DOHH2 (cell line): ENCODE measurements around the gene VSIG10L2.

Source experiments
- H3F3A ChIP-seq: fragments of 200-600 bp; sonication (generic), shearing (Covaris generic); 2 replicates; pipeline ENCODE4 v1.6.0; 2016; ENCODE audit warnings: antibody characterized with exemption, mild to moderate bottlenecking; ENCODE audit not compliant: control insufficient read depth, insufficient read depth
- H3K27ac ChIP-seq: fragments of 200-600 bp; sonication (generic); 2 replicates; pipeline ENCODE4 v1.5.1; 2014; ENCODE audit warnings: low read depth, mild to moderate bottlenecking, low read length, moderate library complexity
- H3K27me3 ChIP-seq: fragments of 200-600 bp; sonication (generic); 2 replicates; pipeline ENCODE4 v1.6.1; 2014; ENCODE audit warnings: mild to moderate bottlenecking, low read length, mixed read lengths; ENCODE audit not compliant: control insufficient read depth
- H3K36me3 ChIP-seq: fragments of 200-600 bp; sonication (generic); 2 replicates; pipeline ENCODE4 v1.6.1; 2014; ENCODE audit warnings: mild to moderate bottlenecking, low read length, moderate library complexity, mixed read lengths; ENCODE audit not compliant: control insufficient read depth
- H3K4me1 ChIP-seq: fragments of 200-600 bp; sonication (generic); 2 replicates; pipeline ENCODE4 v1.6.1; 2014; ENCODE audit warnings: mild to moderate bottlenecking, low read length, mixed read lengths; ENCODE audit not compliant: control insufficient read depth
- H3K4me2 ChIP-seq: fragments of 200-600 bp; sonication (generic); 2 replicates; pipeline ENCODE4 v1.6.0; 2014; ENCODE audit warnings: mild to moderate bottlenecking, low read length, moderate library complexity
- H3K4me3 ChIP-seq: fragments of 200-600 bp; sonication (generic); 2 replicates; pipeline ENCODE4 v1.5.1; 2014; ENCODE audit warnings: mild to moderate bottlenecking, low read length, mixed read lengths
- H3K79me2 ChIP-seq: fragments of 200-600 bp; sonication (generic); 2 replicates; pipeline ENCODE4 v1.6.1; 2014; ENCODE audit warnings: mild to moderate bottlenecking, low read length, mixed read lengths; ENCODE audit not compliant: control insufficient read depth
- H3K9me2 ChIP-seq: fragments of 200-600 bp; sonication (generic); replicated peaks from 2 replicates; pipeline ENCODE4 v1.6.1; 2014; ENCODE audit warnings: mild to moderate bottlenecking, low read length, mixed read lengths; ENCODE audit not compliant: control insufficient read depth
- H3K9me3 ChIP-seq: fragments of 200-600 bp; sonication (generic); 2 replicates; pipeline ENCODE4 v1.6.1; 2014; ENCODE audit warnings: antibody characterized with exemption, low read length, mixed read lengths; ENCODE audit not compliant: control insufficient read depth, insufficient read depth
- H4K20me1 ChIP-seq: fragments of 200-600 bp; sonication (generic); 2 replicates; pipeline ENCODE4 v1.6.0; 2014; ENCODE audit warnings: low read depth, mild to moderate bottlenecking, antibody characterized with exemption, low read length, moderate library complexity; ENCODE audit not compliant: control insufficient read depth, insufficient read depth
- EZH2phosphoT487 ChIP-seq: fragments of 200-600 bp; sonication (generic); IDR thresholded peaks from 2 replicates; pipeline ENCODE4 v1.6.1; 2017; ENCODE audit warnings: borderline replicate concordance, mild to moderate bottlenecking, antibody characterized with exemption, low read length, moderate library complexity, mixed read lengths
- TF ChIP-seq, protein P1 (sequence below): fragments of 200-600 bp; sonication (generic); IDR thresholded peaks from one replicate; pipeline ENCODE4 v1.5.1; 2014; ENCODE audit warnings: antibody characterized with exemption, mild to moderate bottlenecking, low read depth, low read length; ENCODE audit not compliant: poor library complexity, severe bottlenecking

The VSIG10L2 gene

DNA sequence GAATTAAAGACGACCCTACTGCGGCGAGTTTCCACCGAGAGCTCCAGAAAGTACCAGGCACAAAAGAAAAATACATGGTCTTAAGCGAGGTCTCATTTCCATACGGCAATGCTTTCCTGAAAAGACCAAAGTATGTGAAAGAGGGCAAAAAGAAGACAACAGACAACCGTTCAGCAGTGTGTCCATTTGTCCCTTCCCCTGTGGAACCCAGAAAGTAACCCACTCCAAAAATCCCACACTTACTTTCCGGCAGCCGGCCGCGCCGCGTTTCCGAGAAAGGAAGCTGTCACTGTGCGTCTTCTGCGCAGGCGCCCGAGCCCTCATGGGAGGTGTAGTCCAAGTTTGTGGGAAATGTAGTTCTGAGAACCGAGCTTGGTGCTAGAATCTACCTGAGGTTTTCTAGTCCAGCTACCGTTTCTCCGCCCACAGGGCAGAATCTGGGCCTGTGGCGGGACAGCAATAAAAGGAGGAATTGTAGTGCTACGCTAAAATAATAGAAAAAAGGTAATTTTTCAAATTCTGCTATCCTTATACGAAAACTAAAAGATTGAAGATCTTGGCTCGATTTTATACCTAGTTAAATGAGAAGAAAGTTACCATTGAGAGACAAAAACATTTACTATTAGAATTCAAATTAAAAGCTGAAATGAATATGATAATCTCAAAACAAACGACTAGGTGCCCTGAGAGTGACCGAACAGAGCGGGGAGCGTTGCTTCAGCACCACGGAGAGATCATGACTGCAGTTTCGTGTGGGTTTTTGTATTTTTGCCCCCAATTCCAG, 42.7 kb upstream of the VSIG10L2 start, which contains the start of gene PUS3:
TSS of gene PUS3 (minus strand) at position 280 of the 784 bp plus-strand sequence. CDS start 6,922 bp downstream, outside the sequence.
- Histone ChIP-seq H4K20me1 (no peaks in the 10 kb centered on the region; the same call in 1 of the 2 replicates), H3K27ac (no peak within 1 kb of the TSS)

DNA sequence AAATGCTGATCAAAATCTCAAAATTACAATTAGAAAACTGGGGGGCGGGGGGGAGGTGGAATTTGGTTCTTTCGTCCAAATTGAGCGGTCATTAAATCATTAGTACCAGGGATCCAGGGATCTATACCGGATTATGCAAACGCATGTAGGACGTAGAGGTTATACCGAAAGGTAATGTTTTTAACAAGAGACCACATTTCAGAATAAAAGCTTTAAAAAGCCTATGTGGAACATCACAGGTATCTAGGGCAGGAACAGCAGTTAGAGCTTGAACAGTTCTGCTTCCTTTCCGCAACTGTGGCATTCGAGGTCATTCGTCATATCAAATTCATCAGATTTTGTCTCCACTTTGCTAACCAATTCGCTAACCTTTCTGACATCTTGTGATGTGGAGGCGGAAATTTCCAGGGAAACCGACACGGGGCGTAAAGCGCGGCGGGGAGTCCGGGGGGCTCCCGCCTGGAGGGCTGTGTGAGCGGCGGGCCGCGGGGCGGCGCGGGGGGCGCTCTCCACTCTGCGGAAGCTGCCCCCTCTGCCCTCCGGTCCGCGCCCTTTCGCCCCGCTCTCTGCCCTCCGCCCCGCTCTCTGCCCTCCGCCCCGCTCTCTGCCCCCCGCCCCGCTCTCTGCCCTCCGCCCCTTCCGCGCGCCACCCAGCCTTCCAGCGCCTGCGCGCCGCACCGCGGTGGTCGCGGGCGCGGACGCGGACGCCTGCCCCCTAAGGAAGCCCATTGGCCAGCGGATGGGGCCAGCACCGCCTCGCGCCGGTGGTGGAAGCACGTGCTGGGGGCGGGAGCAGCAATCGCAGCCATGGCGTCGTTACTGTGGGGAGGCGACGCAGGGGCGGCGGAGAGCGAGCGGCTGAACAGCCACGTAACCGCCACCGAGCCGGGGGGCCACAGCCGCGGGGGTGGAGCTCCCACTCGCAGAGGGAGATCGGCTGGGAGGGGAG, 41.9 kb upstream of the VSIG10L2 start, which contains the start of gene DDX25:
TSS of gene DDX25 (plus strand) at position 798 of the 949 bp plus-strand sequence. CDS start at position 808, 10 bp downstream.
- TF ChIP-seq, protein P1, sequence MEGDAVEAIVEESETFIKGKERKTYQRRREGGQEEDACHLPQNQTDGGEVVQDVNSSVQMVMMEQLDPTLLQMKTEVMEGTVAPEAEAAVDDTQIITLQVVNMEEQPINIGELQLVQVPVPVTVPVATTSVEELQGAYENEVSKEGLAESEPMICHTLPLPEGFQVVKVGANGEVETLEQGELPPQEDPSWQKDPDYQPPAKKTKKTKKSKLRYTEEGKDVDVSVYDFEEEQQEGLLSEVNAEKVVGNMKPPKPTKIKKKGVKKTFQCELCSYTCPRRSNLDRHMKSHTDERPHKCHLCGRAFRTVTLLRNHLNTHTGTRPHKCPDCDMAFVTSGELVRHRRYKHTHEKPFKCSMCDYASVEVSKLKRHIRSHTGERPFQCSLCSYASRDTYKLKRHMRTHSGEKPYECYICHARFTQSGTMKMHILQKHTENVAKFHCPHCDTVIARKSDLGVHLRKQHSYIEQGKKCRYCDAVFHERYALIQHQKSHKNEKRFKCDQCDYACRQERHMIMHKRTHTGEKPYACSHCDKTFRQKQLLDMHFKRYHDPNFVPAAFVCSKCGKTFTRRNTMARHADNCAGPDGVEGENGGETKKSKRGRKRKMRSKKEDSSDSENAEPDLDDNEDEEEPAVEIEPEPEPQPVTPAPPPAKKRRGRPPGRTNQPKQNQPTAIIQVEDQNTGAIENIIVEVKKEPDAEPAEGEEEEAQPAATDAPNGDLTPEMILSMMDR, result no peak
- TF ChIP-seq EZH2phosphoT487, result no peak
- no peak within 1 kb of the TSS for H3K27ac ChIP-seq
- no peaks in the 10 kb centered on the region for H3F3A ChIP-seq
- H3K4me1 ChIP-seq, result peaks cover 13% of the 10 kb centered on the region
- peaks cover 23% of the 10 kb centered on the region for H3K36me3 ChIP-seq
- H3K27me3 ChIP-seq, result peaks cover 3% of the 10 kb centered on the region; the same call in 1 of the 2 replicates
- no peaks in the 10 kb centered on the region for H3K9me2 ChIP-seq
- peak within 1 kb of the TSS; percentile 94 for H3K4me3 ChIP-seq
- H3K9me3 ChIP-seq, result no peaks in the 10 kb centered on the region
- H3K79me2 ChIP-seq, result peaks cover 34% of the 10 kb centered on the region
- H4K20me1 ChIP-seq, result no peaks in the 10 kb centered on the region; the same call in 1 of the 2 replicates
- peak within 1 kb of the TSS; percentile 73 for H3K4me2 ChIP-seq

More for the DNA sequence above, 42.7 kb upstream of the VSIG10L2 start, which contains the start of gene PUS3:
- peak within 1 kb of the TSS; percentile 94 for H3K4me3 ChIP-seq
- H3K4me2 ChIP-seq, result peak within 1 kb of the TSS; percentile 73
- no peaks in the 10 kb centered on the region for H3F3A ChIP-seq
- peaks cover 26% of the 10 kb centered on the region for H3K36me3 ChIP-seq
- peaks cover 40% of the 10 kb centered on the region for H3K79me2 ChIP-seq
- H3K27me3 ChIP-seq, result no peaks in the 10 kb centered on the region
- H3K9me2 ChIP-seq, result no peaks in the 10 kb centered on the region
- no peaks in the 10 kb centered on the region for H3K9me3 ChIP-seq
- peaks cover 13% of the 10 kb centered on the region for H3K4me1 ChIP-seq
- no peak for TF ChIP-seq EZH2phosphoT487
- TF ChIP-seq, protein P1, result no peak

DNA sequence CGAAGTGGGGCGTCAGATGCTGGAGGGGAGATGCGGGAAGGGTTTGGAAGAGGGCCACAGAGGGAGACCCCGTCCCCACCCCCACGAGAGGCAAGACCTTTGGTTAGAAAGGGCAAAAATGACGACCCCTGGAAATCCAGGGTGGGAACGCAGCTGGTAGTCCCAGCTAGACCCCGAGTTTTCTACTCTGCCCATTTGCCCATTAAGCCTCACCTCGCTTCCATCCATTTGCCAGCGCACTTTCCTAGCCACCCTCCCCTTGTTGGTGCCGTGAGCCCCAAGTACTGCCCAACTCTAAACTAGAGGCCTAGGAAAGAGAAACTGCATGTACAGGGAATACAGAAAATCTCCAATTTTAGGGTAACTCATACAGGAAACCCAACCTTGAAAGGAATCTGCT, 41.2 kb upstream of the VSIG10L2 start:
- Histone ChIP-seq H3K9me2 (no peaks in the 10 kb centered on the region), H3K27ac (no peak overlapping the region), H3K4me3 (no peak overlapping the region), H3K9me3 (no peaks in the 10 kb centered on the region), H3K4me1 (peaks cover 13% of the 10 kb centered on the region), H3K79me2 (peaks cover 28% of the 10 kb centered on the region), H3K4me2 (no peak overlapping the region), H4K20me1 (no peaks in the 10 kb centered on the region; the same call in 1 of the 2 replicates), H3F3A (no peaks in the 10 kb centered on the region), H3K36me3 (peaks cover 18% of the 10 kb centered on the region), H3K27me3 (peaks cover 5% of the 10 kb centered on the region; the same call in 1 of the 2 replicates)
- TF ChIP-seq, protein P1, result no peak
- TF ChIP-seq EZH2phosphoT487, result no peak
